Measurements from ENCODE around the gene RBM45.
A peak's percentile ranks its signal among the peaks of the same experiment; 100 is the strongest.
"Not testable (repeated sequence)": the region's sequence is repeated elsewhere in the genome, so short reads cannot be mapped to it uniquely, and the experiment has no call there.

RBM45 gene, protein sequence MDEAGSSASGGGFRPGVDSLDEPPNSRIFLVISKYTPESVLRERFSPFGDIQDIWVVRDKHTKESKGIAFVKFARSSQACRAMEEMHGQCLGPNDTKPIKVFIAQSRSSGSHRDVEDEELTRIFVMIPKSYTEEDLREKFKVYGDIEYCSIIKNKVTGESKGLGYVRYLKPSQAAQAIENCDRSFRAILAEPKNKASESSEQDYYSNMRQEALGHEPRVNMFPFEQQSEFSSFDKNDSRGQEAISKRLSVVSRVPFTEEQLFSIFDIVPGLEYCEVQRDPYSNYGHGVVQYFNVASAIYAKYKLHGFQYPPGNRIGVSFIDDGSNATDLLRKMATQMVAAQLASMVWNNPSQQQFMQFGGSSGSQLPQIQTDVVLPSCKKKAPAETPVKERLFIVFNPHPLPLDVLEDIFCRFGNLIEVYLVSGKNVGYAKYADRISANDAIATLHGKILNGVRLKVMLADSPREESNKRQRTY

DNA sequence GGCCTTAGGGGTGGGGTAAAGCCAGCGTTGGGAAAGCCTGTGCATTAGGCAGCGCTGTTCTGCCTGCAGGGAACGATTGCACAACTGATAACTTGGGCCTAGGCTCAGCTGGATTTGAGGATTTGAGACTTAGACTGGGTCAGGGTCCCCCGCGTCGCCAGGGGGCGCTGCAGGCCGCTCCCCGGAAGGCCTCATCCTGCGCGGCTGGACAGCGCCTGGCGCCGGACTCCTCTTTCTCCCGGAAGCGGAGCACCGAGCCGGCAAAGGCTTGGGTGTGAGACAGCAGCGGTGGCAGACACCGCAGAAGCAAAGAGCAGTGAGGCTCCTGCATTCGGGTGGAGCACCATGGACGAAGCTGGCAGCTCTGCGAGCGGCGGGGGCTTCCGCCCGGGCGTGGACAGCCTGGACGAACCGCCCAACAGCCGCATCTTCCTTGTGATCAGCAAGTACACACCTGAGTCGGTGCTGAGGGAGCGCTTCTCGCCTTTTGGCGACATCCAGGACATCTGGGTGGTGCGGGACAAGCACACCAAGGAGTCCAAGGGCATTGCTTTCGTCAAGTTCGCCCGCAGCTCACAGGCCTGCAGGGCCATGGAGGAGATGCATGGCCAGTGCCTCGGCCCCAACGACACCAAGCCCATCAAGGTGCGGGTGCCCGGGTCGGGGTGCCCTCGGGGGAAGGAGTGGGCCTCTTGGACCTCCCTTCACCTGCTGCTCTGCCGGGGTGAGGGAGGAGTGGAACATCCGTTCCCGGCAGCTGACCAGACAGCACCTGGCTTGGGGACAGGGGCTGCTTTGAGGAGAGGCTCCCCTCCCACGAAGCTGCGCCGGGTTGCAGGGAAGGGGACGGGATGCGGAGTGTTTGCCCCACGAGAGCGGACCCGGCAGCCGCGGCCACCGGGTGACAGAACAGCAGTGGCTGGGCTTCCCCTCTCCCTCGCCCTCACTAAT is at the start of gene RBM45:
Gene RBM45, plus strand, starts transcription at position 236 of the 951 bp plus-strand sequence. Its CDS starts 110 bp downstream, at position 346.
- peak; percentile 85 to 87 for DNase-seq

DNA sequence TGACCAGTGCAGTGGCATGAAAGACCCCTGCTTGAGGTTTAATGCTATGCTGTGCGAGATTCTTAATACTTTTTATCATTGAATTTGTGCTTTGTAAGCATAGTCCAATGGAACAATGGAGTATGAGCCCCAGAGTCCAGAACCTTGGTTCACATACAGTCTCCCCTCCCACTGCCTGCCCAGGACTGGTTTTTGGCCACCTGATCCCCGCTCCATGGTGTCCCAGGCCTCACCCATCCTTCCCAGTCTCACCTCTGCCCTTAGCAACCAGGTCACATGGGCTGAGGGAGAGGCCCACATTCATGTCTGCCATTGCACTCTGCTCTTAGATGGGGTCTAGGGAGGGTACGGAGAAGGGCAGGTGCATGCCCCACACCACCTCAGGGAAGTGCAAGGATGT is 45.9 kb upstream of the RBM45 start:
- DNase-seq = no peak

DNA sequence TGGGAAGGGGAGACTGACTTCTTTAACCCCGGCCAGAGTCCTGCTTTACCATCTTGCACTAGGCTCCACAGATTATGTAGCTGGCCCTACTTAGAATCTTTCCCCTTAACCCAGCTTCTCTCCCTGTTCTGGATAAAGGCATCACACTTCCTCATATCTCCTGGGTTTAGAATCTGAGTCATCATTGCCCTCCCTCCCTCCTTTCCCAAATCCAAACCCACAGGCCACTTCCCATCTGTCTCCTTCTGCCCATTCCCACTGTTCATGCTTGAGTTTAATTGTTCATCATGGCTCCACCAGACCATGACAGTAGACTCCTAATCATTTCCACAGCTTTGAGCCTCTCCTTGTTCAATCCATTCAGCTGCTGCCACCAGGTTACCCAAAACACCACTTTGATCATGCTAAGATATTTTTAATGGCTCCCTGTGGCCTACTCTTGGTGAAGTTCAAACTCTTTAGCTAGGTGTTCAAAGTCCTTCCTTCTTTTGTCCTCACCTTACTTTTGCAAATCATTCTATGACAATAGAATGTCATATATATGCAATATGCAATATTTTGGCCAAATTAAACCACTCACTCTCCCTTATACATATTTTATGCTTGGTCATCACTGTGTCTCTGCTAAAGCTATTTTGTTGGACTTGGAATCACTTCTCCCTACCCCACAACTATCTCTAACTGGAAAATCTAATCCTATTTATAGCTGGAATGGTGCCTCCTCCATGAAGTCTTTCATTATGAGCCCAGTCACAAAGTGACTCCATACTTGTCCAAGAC is 45.2 kb upstream of the RBM45 start:
- no peak for DNase-seq

DNA sequence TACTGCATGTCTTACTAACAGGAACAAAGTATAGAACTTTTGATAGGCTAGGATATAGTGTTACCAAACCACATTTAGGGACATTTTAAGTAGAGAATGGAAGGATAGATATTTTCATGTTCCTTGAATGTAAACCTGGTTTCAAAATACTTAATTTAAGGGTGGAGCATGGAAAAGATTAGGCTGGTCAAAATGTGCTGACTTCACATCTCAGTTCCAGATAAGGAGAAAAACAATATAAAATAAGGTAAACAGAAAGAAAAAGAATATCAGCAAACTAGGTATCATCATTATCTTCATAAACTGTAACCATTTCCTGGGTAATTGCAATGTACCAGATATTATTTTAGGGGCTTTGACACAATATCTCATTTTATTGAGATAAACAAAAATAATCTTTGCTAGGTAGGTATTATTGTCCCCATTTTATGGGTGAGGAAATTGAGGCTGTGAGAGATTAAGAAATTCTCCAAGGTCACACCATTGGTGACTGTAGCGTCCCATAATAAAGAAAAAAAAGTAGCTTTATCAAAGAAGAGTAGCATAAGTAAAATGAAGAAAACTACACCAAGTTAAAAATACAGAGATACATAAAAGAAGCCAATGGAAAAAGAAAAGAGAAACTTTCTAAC is 43.3 kb upstream of the RBM45 start:
- DNase-seq = no peak

DNA sequence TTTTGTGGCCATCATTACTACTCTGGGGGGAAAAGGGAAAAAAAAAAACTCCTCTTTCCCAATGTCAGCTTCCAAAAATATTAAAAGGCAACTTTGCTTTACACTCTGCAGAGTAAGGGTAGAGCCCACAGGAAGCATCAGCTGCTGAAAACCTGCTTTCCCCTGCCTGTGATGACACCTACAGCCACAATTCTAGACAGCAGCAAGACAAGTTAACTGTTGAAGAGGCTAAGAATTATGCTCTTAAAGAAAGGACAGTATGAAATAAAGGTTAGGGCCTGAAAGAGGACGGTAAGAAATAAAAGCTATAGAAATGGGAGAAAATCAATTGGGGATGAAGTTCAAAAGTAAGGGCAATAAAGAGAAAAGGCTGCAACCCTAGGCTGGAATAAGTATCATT is 42.7 kb upstream of the RBM45 start:
- no peak for DNase-seq

DNA sequence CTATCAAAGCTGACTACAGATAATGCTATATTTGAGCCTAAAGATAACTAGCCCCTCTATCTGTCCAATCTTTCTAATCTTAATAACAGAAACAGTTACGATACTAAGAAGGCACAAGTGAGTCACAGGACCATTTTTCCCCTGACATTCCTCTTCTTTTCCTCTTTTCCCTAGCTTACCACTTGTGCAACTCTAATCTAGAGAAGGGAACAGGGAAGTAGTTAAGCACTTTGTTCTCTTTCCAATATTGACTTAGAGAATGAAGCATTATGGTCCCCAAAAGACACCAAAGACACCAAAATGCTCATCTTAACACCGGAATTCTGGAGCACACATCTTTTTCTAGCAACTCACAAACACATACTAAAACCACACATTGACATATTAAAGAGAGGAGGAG is 41.4 kb upstream of the RBM45 start:
- no peak for DNase-seq

DNA sequence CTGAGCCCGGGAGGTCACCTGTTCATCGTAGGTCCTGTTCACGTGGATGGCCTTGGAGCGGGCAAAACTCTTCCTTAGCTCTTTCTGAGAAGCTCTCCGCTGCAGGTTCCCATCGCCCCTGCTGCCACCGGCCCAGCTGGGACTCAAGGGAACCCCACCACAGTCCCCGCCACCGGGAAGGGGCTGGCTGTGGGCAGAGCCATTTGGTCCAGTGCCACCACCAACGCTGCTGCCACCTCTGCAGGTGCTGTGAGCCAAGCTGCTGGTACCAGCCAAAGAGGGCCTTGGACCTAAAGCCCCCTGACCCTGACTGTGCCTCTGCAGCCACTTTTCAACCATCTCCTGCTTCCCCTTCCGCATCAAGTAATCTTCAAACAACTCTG is 40.2 kb upstream of the RBM45 start:
- no peak for DNase-seq

DNA sequence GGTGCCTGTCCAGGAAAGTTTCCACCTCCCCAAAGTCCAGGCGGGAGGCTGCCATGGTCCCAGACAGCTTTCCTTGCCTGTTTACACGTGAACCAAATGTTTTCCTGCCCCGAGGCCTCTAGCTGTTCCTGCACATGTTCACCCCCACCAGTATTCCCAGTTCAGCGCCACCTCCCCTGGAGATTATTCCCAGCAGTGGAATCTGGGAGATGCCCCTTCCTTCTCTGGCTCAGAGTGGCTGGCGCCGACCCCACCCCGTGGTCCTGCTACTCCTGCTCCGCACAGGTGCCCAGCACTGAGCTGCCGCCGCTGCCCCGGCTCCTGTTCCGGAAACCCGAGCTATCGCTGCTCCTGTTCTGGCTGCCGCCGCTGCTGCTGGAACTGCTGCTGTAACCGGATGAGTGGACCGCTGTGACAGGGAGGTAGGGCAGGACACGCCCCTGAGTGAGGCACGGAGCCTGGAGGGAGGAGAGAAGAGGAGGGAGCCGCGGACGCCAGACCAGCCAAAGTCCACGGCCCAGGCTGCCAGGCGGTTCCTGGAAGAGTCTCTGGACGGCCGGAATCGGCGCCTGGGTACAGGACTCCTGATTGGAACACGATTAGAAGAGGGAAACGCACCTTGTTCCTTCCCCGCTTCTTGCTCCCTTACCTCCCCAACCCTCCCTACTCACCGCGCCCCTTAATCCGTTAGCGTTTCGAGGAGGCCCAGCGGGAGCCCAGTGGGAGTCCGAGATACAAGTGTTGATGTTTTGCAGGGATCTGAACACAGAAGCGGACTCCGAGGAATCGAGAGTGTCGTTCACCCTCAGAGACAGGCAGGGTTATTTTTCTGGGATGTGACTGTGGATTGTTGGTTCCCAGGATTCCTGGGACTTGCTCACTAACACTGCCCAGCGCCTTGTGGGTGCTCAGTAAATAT is 39.6 kb upstream of the RBM45 start, which contains the start of gene PDE11A:
Gene PDE11A, minus strand, starts transcription at position 395 of the 919 bp plus-strand sequence. Its CDS starts 340 bp downstream, at position 55.
- DNase-seq = peak; percentile 1 to 10

DNA sequence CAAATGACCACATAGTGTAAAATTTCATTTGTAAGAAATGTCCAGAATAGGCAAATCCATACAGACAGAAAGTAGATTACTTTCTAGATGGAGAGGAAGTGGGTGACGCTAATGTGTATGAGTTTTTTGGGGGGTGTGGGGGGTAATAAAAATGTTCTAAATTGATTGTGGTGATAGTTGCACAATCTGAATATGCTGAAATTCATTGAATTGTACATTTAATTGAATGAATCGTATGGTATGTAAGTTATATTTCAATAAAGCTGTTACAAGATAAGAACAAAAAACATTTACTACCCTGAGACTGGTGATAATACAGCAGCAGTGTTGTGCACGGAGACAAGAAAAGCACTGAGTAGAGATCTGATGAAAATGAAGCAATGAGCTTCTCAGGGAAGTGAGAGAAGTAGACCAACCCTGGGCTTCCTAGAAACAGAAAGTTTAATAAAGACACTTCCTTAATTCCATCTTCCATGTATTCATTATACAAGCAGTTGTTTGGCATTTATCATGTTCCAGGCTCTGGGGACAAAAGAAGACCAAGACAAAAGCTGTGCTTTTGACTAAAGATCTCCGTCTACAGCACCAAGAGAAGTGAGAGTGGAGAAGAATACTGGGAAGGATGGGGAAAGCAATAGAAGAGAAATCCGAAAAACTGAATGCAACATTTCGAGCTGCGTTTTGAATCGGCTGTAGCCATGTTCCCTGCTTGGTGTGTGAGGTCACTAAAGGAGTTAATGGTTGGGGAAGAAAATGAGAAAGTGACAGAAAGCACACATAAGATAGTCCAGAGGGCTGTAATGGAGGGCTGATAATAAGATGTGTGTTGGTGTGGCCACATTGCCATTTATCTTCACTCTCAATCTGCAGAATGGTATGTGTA is 37.9 kb upstream of the RBM45 start:
- DNase-seq = no peak

DNA sequence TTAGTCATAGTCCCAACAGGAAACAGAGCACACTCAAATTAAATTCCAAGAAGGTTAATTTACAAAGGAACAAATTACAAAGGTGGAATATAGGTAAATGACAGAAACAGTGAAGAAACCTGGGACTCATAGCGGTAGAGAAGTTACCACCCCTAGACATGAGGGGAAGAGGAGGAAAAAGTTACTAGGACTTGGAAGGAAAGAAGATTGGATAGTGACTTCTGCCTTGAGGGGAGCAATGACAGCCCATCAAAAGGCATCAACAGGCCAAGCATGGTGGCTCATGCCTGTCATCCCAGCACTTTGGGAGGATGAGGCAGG is 37.3 kb upstream of the RBM45 start:
- no peak for DNase-seq

DNA sequence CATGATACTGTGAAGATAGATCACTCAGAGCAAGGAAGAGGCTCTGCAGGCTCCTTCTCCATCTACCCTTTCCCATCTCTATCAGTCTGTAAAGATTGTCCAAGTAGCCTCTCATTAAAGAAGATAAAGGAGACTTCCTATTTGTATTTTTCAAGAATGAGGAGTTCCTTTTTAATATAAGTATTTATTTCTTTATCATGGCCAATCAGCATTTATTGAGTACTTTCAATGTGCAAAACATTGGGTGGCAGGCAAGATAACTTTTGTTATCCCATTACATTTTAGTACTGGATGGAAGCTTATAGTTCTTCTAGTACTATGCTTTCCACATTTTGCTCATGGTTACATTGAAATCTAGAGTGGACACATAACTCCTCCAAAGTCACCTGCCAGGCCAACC is 36.1 kb upstream of the RBM45 start:
- DNase-seq = no peak

DNA sequence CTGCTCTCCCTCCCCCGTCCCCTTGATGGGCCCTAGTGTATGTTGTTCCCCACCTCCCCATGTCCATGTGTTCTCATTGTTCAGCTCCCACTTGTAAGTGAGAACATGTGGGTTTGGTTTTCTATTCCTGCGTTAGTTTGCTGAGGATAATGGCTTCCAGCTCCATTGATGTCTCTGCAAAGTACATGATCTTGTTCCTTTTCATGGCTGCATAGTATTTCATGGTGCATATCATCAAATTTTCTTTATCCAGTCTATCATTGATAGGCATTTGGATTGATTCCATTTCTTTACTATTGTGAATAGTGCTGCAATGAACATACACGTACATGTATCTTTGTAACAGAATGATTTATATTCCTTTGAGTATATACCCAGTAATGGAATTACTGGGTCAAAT is 33.0 kb upstream of the RBM45 start:
- DNase-seq = not testable (repeated sequence)

DNA sequence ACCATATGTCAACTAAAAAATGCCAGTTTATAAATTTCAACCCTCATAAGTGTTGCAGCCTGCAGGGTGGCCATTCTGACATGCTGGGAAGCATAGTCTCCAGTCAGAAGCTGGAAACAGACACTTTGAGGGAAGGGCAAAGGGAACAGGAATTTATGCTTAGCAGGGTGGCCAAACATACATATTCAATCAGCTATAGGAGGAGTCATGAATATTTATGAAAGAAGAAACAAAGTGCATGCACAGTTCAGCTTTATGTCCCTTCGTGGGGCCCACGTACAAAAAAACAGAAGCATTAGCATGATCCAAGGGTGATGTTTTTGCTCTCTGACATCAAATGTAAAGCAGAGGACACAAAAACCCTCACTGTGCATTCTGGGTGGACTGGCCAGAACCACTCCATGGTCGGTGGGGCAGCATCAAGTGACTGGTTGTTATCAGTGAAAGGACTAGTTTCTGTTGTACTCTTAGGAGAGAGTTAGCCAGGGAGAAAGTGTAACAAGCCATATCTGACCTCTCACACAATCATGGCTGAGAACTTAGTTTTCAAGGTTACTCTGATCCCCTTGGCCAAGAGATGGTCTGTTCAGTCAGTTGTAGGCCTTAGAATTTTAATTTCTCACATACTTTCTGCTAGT is 29.7 kb upstream of the RBM45 start:
- no peak for DNase-seq

DNA sequence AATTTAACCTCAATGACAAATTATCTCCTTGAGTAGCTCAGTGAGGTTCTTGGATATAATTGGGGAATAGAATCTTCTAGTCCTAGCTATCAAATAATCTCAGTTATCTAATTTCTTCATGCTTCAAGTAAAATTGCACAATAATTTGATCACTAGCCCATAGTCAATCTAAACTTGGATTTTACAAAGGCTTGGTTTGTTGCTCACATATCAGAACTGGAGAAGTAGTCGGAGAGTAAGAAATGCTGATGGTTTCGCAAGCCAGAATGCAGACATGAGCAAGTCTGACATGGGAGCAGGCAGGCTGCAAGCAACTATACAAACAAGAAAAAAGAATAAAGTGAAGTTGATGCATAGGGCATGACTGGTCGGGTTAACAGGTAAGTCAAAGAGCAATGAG is 28.0 kb upstream of the RBM45 start:
- DNase-seq = no peak

DNA sequence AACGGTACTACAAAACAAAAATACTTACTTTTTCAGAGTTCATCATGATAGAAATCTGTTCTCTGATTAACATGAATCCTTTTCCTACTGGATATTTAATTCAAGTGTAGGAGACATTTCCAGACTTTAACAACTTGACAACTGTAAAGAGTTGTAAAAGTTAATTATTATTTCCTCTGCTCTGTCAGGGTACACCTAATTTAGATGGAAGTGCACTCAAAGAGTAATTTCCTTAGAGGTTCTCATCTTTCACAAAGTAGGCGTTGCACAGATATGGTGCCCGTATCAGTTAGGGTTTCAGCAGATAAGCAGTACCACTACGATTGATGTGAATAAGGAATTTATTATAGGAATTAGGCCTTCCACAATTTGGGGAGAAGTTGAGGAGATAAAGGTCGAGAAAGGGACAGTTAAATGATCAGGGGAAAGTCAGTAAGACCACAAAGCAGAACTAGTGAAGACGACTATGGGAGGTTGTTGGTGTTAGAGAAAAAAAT is 23.4 kb upstream of the RBM45 start:
- no peak for DNase-seq

DNA sequence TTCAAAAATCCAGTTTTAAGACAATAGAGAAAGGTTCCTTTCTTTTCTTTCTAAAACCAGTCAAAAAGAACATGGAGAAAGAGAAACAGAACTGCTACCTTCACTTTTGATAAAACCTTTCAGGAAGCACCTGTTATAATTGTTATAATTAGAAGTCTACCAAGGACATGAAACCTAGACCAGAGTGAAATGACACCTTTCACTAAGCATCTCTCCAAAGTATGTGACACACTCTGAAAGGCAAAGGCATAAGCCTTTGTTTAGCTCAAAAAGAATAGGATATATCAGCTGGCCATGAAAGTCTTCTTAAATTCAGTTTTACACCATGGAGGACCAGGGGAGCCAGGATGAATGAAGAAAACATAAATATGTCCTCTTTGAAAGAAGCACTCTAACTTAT is 18.8 kb upstream of the RBM45 start:
- no peak for DNase-seq

DNA sequence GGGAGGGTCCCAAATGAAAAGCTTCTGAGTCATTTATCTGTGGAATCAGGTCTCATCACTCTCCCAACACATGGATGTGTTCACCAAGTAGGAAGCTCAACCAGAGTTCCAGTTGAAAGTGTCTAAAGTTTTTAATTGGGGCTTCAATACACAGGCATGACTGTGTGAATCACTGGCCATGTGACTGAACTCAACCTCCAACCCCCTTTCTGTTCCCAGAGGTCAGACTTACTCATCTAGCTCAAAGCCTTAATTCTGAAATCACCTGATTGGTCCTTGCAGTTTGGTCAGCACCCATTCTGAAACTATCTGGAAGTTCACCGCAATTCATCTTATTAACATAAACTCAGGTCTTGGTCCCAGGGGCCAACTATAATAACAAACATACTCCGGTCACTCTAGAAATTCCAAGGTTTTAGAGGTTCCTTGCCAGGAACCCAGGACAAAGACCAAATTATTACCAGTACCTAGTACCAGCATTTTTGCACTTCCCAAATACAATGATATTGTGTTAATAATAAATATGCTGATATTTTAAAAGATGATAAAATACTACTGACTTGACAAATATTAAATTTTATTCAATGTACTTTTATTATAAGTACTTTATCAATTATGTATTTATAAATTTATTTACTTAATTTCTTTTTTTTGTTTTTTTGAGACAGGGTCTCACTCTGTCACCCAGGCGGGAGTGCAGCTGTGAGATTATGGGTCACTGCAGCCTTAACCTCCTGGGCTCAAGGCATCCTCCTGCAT is 10.7 kb upstream of the RBM45 start:
- no peak for DNase-seq

DNA sequence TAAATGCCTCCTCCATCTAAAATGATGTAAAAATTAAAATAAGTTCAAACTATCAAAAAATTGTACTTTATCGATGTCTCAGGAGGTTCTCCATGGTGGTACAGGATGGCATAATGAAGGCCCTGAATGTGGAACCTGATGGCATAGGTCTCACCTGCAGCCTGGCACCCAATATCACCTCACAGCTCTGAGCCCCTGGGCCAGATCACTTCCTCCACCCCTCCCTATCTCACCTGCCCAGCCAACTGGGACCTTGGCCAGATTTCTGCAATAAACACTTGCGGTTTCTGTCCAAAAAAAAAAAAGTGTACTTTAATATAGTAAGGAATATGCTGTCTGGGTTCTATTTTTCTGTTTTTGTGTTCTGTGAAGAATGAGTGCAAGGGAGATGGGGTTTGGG is 6.7 kb upstream of the RBM45 start:
- no peak for DNase-seq

DNA sequence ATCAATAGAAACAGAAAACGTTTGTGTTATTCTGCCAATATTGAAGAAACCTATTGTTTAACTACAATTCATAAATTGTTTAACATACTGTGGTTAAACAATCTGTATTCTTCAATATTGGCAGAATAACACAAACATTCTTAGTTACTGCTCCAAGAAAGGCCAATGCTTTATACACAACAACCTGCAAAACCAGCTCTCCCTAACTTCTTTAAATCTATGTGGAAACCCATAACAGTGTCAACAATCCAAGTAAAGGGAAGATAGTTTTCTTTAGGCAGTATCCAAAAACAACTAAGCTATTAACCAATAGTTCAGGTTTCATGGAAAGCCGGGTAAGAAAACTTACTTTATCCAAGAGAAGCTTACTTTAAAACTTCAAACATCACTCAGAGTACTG is 6.2 kb upstream of the RBM45 start:
- no peak for DNase-seq
